ENCODE measurements around the gene CARD19. TPM values are rescaled to one million over a fixed set of nuclear protein-coding genes. Genes with fewer than 3 reads are reported as not detected.

Gene CARD19
- total RNA-seq, 1 experiment from 2014 or later, result 84.8 TPM

DNA sequence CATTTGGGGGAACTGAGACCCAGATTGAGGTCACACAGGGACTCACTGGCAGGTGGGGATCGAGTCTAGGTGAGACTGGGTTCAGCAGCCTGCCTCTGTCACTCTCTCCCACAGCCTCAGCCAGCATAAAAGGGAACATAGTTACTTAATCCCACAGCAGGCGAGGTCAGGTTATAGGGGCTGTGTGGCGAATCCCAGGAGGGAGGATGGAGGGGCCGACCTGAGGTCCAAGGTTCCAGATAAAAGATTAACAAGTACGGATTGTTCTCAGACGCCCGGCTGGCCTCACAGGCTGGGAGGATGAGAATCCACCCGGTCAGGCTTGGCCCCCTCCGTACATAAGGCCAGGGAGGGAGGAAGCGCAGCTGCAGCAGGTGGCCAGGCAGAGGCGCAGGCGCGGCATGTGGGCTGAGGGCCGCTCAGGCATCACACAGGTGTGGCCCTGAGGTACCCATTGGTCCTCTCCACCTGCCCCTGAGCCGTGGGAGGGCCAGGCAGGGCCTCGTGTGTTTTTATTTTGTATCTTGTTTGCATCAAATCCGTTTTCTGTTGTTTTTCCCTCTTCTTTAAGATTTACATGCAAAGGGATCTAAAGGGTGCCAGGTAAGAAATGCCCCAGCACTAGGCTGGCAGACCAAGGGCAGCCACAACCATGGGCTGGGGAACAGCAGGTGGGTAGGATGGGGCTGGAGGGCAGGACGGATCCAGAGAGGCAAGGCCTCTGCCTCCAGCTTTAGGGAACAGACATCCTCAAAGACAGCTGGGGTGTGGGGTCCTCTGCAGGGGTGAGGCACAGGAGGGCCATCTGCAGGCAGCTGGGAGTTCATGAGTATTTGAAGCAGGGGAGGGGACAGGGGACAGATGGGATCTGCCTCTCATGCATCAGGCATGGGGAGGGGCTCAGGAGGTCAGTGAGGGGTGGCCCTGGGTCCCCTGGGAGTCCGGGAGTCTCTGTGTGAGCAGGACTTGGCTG, 33.9 kb upstream of the CARD19 start:
- DNase-seq (ENCODE audit: low read depth), result no peak

DNA sequence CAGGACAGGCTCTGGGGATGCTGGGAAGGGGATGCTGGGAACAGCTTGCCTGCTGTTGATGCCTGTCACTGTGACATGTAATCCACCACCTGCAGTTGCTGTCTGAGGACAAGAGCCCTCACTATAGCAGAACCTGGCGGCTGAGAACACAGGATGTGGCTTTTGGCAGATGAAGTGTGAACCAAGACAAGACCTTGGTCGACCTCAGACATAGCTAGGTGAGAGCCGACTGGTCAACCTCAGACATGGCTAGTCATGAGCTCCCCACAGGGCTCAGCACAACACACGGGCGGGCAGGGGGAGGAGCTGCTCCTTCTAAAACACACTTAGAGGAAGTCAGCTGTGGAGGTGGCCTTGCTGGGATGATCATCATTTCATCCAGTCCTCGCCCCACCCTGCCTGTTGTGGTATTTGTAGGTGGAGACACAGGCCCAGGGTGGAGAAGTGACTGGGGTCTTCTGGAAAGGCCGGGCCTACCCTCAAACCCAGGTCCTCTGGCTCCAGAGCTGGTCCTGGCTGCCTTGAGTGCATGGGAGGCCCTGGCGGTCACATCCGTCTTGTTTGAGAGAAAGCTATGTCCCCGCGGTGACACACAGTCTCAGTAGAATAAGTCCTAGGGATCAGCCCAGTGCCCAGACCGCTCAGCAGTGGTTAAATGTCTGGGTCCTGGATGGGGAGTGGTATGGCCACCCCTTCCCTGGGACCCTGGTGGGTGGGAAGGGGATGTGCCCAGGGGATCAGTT, 31.5 kb upstream of the CARD19 start:
- peak; percentile 43 for DNase-seq (ENCODE audit: low read depth)

DNA sequence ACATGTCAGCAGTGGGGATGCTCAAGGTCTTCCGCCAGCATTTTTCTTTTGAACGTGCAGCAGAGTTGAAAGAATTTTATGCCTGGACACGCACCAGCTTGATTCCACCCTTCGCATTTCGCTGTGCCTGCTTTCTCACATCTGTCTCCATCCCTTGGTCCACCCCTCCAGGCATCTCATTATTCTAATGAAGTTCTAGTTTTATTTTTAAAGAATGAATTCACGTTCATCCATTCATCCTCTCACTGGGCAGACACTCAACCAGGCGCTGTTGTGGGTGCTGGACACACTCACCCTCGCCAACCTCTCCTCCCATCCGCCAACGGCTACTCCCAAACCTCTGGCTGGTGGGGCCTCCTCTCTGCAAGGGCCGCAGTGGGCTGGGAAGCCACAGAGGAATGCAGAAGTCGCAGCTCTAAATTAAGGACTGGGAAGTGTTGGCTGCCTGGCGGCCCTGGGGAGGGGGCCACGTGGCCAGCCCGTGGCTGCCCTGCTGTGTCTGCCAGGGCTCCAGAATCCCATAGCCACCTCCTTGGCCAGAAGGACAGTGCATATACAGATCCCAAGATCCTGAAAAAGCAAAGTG, 30.8 kb upstream of the CARD19 start:
- no peak for DNase-seq (ENCODE audit: low read depth)

DNA sequence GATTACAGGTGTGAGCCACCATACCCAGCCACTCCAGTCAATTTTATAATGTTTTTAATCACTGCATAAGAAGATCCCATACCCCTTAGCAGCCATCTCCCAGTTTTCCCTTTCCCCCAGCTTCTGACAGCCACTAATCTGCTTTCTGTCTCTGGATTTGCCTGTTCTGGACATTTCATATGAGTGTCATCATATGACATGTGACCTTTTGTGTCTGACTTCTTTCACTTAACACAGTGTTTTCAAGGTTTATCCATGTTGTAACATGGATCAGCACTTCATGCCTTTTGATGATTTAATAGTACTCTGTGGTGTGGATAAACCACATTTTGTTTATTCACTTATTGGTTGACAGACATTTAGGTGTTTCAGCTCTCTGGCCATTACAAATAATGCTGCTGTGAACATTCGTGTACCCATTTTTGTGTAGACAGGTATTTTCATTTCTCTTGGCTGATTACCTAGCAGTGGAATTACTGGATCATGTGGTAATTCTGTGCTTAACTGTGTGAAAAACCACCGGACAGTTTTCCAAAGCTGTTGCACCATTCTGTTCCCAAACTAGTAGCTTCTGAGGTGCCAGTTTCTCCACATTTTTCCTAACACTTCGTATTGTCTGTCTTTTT, 28.9 kb upstream of the CARD19 start:
- DNase-seq (ENCODE audit: low read depth), result no peak

DNA sequence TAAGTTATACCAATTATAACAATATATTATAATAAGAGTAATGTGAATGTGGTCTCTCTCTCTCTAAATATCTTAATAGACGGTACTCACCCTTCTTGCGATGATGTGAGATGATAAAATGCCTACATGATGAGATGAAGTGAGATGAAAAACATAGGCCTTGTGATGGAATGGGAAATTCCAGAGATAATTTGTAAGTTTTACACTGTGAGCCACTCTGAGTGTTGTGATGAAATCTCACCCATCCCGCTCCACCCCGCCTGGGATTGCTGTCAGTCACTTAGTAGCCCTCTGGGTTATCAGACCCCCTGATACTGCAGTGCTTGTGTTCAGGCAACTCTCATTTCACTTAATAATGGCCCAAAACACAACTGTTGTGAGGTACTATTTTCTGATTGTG, 27.1 kb upstream of the CARD19 start:
- DNase-seq (ENCODE audit: low read depth), result no peak

DNA sequence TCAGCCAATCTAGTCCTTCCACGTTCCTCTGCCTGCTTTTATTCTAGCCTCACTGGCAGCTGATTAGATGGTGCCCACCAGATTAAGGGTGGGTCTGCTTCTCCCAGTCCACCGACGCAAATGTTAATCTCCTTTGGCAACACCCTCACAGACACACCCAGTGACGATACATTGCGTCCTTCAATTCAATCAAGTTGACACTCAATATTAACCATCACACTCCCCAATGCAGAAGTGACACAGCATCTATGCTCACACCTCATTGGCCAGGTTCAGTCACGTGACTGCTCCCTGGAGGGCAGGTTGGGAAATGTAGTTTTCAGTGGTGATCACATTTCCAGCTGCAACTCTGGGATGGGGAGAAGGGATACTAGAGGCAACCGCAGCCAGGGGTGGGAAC, 24.6 kb upstream of the CARD19 start:
- DNase-seq (ENCODE audit: low read depth), result peak; percentile 18

DNA sequence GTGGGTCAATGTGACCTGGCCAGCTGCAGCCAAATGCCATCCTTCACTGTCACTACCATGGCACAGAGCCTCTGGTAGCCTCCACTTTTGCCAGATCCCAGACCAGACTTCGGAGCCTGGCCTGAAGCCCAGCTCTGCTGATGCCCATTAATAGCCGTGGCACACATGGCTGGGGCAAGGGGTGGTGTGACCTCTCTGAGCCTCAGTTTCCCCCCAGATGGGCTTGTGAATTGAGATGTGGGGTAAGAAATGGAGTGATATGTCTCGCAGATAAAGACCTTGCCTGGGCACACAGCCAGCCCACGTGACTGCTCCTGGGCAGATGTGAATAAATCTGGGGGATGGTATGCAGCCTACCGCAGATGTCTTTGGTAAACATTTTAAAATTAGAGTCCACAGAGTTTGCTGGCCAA, 23.6 kb upstream of the CARD19 start:
- no peak for DNase-seq (ENCODE audit: low read depth)

DNA sequence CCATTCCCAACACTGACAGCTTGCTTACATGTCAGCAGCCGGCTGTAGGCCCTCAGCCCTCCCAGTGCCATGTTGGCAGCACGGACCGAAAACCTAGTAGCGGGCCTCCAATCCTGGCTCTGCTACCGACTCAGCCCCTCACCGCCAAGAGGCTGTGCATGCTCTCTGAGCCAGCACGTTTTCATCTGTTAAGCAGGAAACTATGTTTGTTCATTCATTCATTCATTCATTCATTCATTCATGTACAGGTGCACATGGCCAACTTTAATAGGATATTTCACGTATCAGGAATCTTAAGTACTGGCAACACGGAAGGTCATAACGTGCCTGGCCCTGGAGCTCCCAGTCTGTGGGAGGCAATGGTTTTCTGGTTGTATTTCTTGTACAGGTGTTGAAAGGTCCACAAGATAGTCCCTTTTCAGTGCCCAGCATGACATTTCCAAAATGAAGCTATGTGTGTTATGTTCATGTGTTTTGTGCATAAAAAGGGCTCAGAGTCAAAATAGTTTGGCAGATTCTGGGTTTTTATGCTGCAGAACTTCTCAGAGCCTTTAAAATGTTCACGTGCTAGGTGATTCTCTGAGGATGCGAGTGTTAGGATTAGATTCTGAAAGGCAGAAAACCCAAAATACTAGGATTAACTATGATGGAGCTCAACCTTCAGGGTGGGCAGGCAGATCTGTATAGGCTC, 19.8 kb upstream of the CARD19 start:
- no peak for DNase-seq (ENCODE audit: low read depth)

DNA sequence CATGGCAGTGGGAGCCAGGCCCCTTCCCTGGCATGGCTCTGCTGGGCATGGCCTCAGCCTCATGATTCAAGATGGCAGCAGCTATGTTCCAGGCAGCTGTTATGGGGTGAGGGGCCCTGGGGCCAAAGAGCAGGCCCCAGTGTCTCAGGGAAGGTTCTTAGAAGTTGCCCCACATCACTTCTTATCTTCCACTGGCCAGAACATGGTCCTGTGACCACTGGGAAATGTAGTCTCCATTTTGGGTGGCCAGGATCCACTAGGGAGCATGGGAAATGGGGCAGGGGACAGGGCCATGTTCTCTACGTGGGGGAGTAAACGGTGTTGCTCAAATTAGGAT, 19.3 kb upstream of the CARD19 start:
- no peak for DNase-seq (ENCODE audit: low read depth)

DNA sequence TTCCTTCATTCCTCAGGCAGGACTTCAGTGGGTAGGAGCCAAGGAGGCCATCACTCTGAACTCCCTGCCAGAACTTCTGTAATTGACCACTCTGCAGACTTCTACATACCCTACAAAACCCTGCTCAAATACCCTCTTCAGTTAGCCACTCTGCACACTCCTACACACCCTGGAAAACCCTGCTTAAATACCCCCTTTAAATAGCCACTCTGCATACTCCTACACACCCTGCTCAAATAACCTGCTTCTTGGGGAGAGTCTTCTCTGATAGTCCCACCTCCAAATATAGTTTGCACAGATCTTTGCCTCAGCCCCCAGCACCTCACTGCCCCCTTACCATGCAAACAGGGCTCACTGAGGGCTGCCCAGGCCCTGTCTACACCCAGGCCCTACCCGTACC, 18.6 kb upstream of the CARD19 start:
- DNase-seq (ENCODE audit: low read depth), result no peak

DNA sequence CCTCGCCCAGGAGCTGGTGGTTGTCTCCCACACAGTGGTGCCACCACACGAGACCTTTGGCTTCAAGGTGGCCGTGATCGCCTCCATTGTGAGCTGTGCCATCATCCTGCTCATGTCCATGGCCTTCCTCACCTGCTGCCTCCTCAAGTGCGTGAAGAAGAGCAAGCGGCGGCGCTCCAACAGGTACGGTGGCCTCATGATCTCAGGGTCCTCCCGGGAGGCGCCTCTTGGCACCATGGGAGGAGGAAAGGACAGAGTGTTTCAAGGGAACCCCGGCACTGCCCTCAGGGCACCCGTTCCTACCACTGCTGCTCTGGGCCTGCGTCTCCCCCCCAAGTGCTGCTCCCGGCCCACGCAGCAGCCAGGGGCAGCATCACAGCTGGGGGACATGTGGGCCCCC, 18.2 kb upstream of the CARD19 start:
- no peak for DNase-seq (ENCODE audit: low read depth)

DNA sequence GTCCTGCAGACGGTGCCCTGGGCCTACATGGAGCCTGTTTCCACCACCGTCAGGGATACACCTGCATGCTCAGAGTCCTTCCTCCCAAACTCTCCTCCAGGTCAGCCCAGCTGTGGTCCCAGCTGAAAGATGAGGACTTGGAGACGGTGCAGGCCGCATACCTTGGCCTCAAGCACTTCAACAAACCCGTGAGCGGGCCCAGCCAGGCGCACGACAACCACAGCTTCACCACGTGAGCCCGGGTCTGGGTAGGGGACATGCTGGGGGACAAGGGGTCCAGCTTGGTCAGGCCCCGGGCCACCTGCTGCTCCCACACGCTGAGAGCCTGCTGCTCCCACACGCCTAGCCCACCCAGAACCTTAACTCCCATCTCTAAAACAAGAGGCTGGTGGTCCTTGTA, 16.6 kb upstream of the CARD19 start:
- DNase-seq (ENCODE audit: low read depth), result no peak

DNA sequence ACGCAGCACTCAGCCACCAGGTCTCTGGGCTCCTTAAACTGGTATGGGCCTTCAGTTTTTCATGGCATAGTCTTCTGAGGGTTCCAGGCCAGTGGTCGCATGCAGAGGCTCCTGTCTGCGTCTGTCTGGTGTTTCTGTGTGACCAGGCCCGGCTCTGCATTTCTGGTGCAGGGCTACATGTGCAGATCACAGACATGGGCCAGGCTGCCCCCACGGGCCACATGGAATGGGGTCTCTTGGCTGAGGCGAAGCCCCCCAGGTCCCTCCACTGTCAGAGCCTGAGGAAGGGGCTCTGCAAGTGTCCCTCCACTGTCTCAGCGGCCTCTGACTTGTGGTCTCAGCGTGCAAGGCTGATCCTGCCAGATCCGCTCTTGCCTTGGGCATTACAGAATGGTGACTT, 15.6 kb upstream of the CARD19 start:
- no peak for DNase-seq (ENCODE audit: low read depth)

DNA sequence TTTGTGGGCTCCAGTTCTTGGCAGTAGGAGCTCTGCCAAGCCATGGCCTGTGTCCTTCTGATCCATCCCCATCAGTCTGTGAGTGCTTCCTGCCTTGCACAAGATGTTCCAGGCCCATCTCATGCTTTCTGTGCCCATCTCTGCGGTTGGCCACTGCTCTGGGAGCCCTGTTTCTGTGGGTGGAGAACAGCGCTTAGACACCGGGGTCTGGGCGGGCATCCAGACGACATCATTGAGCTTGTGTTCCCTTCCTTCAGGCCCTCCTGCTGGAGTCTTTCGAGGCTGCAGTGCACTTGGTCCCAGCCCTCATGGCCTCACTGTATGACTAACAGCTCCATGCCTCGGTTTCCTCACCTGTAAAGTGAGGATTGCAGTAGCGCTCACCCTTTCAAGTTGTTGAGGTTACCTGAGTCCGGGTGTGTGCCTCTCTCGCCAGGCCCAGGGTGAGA, 14.9 kb upstream of the CARD19 start:
- peak; percentile 21 for DNase-seq (ENCODE audit: low read depth)

DNA sequence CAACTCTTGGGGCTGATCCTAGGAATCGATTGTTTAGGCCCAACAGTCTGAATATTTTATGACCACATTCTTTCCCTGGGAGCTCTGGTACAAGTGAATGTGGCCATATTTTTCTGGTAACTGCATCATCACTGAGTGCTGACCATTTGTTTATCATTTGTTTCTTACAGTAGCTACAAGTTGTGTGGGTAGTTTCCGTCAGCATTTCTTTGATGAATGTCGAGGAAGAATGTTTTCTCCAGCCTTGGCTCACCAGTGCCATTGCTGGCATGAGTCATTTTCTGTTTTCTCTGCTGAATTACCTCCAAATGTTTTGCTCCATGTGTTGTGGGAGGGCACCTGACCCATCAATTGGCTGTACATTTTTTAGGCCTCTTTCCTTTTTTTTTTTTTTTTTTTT, 14.1 kb upstream of the CARD19 start:
- DNase-seq (ENCODE audit: low read depth), result no peak

DNA sequence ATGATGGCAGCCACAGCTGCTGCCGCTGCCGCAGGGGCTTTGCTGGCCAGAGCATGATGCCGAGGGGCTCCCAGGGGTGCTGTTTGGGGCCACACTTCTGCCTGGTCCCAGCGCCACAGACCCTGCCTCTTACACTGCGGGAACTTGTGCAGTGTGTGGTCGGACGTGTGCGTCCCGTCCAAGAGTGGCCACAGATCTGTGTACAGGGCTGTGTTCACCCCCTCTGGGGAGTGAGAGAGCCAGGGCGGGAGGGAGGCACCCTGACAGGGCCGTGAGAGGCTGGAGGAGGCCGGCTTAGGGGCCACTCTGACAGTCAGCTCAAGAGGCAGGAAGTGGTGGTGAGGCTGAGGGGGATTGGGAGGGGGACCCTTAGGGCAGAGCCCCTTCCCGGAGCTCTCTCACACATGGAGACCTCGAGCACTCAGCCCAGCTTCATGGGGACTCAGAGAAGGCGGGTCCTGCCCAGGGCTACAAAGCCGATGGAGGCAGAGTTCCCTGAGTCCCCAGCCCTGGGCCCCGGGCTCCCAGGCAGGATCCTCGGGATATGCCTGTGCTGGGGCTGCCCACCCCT, 13.1 kb upstream of the CARD19 start:
- no peak for DNase-seq (ENCODE audit: low read depth)

DNA sequence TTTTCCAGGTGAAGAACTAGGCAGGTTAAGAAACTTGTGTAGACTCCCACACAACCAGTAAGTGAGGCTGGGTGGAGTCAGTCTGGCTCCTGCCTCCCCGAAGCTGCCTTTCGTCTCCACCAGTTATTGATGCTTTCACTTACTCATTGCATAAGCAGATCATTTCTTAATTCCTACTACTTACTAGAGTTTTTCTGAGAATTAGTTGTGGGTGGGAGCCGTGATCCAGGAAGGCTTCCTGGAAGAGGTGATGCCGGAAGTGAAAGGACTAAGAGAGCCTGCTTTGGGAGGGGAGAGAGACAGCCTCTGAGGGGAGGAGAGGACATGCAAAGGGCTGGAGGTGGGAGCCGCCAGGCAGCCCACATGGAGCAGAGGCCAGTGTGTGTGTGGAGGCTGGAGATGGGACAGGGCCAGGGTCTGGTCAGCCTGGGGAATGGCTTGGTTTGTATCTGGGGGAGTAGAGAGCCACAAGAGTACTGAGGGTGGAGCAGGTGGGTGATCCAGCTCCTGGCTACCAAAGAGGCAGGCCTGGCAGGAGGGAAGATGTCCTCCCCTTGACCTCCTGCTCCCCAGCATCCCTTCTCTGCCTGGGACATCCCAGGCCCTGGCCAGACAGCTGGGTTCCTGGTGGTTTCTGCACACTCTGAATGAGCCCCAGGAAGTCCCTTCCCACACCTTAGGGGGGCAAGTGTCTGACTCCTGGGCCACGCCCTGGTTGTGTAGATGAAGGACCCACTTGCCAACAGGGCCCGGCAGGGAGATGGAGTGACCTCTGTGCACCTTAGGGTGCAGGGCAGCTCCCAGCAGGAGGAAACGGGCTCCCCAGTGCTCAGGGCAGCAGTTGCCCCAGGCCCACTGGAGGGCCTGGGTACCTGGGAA, 12.2 kb upstream of the CARD19 start:
- DNase-seq (ENCODE audit: low read depth), result no peak

DNA sequence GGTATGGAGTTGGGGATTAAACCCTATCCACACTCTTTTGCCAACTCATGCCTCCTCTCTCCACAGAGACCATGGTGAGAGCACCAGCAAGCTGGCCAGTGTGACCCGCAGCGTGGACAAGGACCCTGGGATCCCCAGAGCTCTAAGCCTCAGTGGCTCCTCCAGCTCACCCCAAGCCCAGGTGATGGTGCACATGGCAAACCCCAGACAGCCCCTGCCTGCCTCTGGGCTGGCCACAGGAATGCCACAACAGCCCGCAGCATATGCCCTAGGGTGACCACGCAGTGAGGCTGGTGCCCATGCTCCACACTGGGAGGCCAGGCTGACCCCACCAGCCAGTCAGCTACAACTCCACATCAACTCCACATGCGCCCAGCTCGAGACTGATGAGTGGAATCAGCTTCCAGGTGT, 11.5 kb upstream of the CARD19 start:
- DNase-seq (ENCODE audit: low read depth), result no peak

DNA sequence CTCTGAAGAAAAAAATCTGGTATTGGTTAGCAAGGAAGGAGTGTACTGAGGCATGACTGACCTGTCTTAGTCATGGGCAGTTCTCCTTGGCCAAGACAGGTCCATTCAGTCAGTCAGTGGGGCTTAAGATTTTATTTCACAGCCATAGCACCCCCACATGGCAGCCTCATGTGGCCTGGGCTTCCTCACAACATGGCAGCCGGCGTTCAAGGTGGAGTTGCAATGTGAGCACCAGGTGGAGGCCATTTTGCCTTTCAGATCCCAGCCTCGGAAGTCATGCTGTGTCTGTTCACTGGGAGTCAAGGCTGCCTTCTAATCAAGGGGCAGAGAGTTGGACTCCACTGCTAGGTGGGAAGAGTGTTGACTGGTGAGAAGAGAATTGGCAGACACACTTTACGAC, 10.3 kb upstream of the CARD19 start:
- no peak for DNase-seq (ENCODE audit: low read depth)
